Measurements from ENCODE around the gene MUC3A.

Gene MUC3A

GRCh38 chr7:100949933-100950443 lies 654 bp downstream of the MUC3A start:
- DNase-seq: no peak

GRCh38 chr7:100951172-100951571 lies 1.8 kb downstream of the MUC3A start:
- no peak for DNase-seq

DNA sequence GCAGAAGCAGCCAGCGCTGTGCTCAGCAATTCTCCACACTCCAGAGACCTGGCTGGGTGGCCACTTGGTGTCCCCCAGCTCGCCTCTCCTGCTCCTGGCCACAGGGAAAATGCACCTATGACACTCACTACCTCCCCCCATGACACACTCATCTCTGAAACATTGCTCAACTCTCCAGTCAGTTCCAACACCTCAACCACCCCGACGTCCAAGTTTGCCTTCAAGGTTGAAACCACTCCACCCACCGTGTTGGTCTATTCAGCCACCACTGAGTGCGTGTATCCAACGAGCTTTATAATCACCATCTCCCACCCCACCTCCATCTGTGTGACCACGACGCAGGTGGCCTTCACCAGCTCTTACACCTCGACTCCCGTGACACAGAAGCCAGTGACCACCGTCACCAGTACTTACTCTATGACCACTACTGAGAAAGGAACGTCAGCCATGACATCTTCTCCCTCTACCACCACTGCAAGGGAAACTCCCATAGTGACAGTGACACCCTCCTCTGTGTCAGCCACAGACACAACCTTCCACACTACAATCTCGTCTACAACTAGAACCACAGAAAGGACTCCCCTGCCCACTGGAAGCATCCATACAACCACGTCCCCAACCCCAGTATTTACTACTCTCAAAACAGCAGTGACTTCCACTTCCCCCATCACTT lies 2.7 kb downstream of the MUC3A start:
- DNase-seq: no peak

- no peak for DNase-seq
These were observed 3.3 kb downstream of the MUC3A start for GRCh38 chr7:100952641-100953040.

- no peak for DNase-seq
These were observed 8.6 kb downstream of the MUC3A start for GRCh38 chr7:100957832-100958421.

DNA sequence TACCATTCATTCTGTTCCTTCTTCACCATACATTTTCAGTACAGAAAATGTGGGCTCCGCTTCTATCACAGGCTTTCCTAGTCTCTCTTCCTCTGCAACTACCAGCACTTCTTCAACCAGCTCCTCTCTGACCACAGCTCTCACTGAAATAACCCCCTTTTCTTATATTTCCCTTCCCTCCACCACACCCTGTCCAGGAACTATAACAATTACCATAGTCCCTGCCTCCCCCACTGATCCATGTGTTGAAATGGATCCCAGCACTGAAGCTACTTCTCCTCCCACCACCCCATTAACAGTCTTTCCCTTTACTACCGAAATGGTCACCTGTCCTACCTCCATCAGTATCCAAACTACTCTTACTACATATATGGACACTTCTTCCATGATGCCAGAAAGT lies 10.6 kb downstream of the MUC3A start:
- no peak for DNase-seq

DNA sequence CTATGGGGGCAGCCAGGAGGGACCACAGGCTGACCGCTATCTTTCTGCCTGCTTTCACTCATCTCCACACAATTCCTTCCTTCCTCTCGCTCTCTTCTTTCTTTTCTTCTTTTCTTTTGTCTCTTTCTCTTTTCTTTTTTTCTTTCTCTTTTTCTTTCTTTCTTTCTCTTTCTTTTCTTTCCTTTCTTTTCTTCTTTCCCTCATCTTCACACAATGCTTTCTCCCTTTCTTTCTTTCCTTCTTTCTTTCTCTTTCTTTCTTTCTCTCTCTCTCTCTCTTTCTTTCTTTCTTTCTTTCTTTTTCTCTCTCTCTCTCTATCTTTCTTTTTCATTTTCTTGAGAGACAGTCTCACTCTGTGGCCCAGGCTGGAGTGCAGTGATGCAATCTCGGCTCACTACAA lies 13.2 kb downstream of the MUC3A start:
- DNase-seq: no peak

DNA sequence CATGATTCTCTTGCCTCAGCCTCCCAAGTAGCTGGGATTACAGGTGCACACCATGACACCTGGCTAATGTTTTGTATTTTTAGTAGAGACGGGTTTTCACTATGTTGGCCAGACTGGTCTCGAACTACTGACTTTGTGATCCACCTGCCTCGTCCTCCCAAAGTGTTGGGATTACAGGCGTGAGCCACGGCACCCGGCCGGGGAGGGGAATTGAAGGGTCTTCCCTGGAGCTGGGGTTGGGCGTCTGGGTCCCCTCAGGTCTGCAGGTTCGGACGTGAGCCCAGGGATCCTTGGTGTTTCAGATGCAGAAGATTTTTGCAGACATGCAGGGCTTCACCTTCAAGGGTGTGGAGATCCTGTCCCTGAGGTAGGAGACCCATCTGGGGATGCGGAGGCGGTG lies 14.1 kb downstream of the MUC3A start:
- no peak for DNase-seq

- DNase-seq: no peak
These were observed 14.5 kb downstream of the MUC3A start for GRCh38 chr7:100963874-100964273.

- DNase-seq: no peak
These were observed 15.3 kb downstream of the MUC3A start for GRCh38 chr7:100964630-100965029.

DNA sequence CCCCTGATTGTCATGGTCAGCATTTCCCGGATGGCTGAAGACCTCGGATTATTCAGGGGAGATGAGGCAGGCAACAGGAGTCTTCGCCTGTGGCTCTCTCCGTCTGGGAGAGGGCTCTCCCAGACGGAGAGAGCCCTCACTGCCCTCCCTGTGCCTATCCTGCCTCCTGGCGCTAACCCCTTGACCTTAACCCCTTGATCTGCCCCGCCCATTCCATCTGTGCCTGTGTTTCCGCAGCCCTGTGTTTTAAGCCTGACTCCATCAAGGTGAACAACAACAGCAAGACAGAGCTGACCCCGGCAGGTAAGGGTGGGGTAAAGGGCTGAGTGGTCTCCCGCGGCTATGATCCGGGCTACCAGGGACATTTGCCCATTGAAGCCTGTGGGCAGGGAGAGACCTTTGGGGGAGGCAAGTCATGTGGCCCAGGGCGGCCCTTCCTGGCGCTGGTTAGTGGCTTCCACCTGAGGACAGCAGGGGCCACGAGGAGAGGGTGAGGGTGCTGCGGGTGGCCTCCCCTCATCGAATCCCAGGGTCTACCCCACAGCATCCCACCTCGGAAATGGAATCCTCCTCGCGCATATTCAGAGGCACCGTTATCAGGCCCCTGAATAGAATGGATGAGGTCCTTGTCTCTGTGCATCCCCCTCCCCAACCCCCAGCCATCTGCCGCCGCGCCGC lies 15.8 kb downstream of the MUC3A start:
- no peak for DNase-seq

GRCh38 chr7:100965723-100966541 lies 16.6 kb downstream of the MUC3A start:
- DNase-seq: peak; percentile 79 to 94 (median 89)

- DNase-seq: no peak
These were observed 17.4 kb downstream of the MUC3A start for GRCh38 chr7:100966542-100967291.

DNA sequence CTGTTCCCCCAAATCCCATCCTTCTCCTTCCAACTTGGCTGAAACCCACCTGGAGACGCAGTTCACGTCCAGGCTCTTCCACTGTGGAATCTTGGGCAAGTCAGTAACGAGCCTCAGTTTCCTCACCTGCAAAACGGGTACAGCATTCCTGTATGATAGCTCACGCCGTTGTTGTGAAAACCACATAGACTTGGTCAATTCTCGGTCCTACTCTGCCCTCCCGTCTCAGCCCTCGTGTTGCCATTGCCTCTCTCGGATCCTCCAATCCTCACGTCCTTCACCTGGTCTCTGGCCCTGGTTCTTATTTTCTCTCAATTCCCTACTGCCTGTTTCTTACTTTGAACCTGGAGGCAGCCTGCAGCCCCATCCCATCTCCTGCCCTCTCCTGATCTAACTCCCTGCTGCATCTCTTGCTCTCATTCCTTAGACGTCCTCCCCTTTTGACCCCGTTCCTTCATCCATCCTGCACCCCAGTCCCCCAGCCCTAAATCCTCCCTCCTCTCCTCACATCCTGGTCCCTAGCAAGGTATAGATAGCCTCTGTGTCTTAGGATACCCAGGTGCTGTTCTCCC lies 18.0 kb downstream of the MUC3A start:
- no peak for DNase-seq

GRCh38 chr7:100968031-100968430 lies 18.7 kb downstream of the MUC3A start:
- no peak for DNase-seq

GRCh38 chr7:100968650-100969049 lies 19.3 kb downstream of the MUC3A start:
- DNase-seq: no peak

- no peak for DNase-seq
These were observed 19.8 kb downstream of the MUC3A start, which contains the start of gene MUC12 for GRCh38 chr7:100969066-100969615. TSS of gene MUC12 (plus strand) at chr7:100969565. CDS start at chr7:100969623, 58 bp downstream.

- DNase-seq: no peak
These were observed 22.0 kb downstream of the MUC3A start for GRCh38 chr7:100971111-100972001.

- DNase-seq: no peak
These were observed 22.6 kb downstream of the MUC3A start for GRCh38 chr7:100972002-100972347.

- DNase-seq: no peak
These were observed 24.7 kb downstream of the MUC3A start for GRCh38 chr7:100974021-100974420.

- no peak for DNase-seq
These were observed 26.1 kb downstream of the MUC3A start for GRCh38 chr7:100975371-100975821.

Data from suppressor macrophage treated with lipopolysaccharide for 1 hour (primary cell).